Body of pancreas (tissue), 4 donors: Measurements from ENCODE around the gene PSMD9. TPM values are rescaled to one million over a fixed set of nuclear protein-coding genes. Genes with fewer than 3 reads are reported as not detected.

Experiments used
- ATAC-seq: fragments of 150-250 bp; one replicate; pipeline ENCODE4 v1.9.1; 2016
- DNase-seq, 4 donors: peaks; one replicate each; pipeline ENCODE4 v3.0.0-alpha.2; 2019
- H3K27ac ChIP-seq, 4 donors: fragments of 200-600 bp; sonication (generic); 1 replicate in 3 of 4; 2 replicates in 1 of 4; pipeline versions ENCODE4 v1.5.1 to v1.6.1; 2016 to 2019; ENCODE audit warnings: mild to moderate bottlenecking in 1 of 4, mixed read lengths in 1 of 4, moderate library complexity in 1 of 4
- H3K27me3 ChIP-seq, 2 donors: fragments of 200-600 bp; sonication (generic); one replicate each; pipeline ENCODE4 v1.6.0; 2016; ENCODE audit warnings: mild to moderate bottlenecking in 1 of 2
- H3K36me3 ChIP-seq, 2 donors: fragments of 200-600 bp; sonication (generic); replicated peaks in 1 of 2; 2 replicates each; pipeline ENCODE4 v1.5.1; 2016; ENCODE audit warnings: low read depth in 2 of 2; ENCODE audit not compliant: insufficient read depth in 1 of 2
- H3K4me1 ChIP-seq: fragments of 200-600 bp; sonication (generic); one replicate; pipeline ENCODE4 v1.6.0; 2016
- H3K4me3 ChIP-seq, 2 donors: fragments of 200-600 bp; sonication (generic); 1 replicate in 1 of 2; 2 replicates in 1 of 2; pipeline ENCODE4 v1.5.1; 2016 to 2019
- H3K9me3 ChIP-seq, 3 donors: fragments of 200-600 bp; sonication (generic); 1 replicate in 2 of 3; 2 replicates in 1 of 3; pipeline ENCODE4 v1.5.1; 2016
- CTCF ChIP-seq, 7 experiments: fragments of 450-650 bp in 4 of 7; fragments of 200-600 bp in 3 of 7; sonication (generic) in 3 of 7; IDR thresholded peaks; one replicate each; pipeline ENCODE4 v1.5.1; 2016 to 2019; ENCODE audit warnings: antibody characterized with exemption in 7 of 7
- POLR2A ChIP-seq, 3 donors: fragments of 450-650 bp; IDR thresholded peaks; one replicate each; pipeline ENCODE4 v1.6.1; 2016; ENCODE audit warnings: antibody characterized with exemption in 3 of 3, mild to moderate bottlenecking in 2 of 3
- WGBS, 2 donors: methylation state at CpG; one replicate each; pipeline ENCODE4 v1.1.5; 2017; 5-methylcytosine and 5-hydroxymethylcytosine counted together
- intact Hi-C: fragments of 100-400 bp; cut with DNase I; formaldehyde crosslinking; loops from one replicate; pipeline ENCODE4 v1.15.1; 2023
- total RNA-seq, 2 donors: library from RNA; depleted of rRNA; stranded (reverse); fragments of >200 nt; gene quantifications; one replicate each; pipeline ENCODE4 v1.1.0, GENCODE V29; 2016

The PSMD9 gene
- total RNA-seq, 2 donors from 2014 or later = 23.1 to 42.3 TPM

DNA sequence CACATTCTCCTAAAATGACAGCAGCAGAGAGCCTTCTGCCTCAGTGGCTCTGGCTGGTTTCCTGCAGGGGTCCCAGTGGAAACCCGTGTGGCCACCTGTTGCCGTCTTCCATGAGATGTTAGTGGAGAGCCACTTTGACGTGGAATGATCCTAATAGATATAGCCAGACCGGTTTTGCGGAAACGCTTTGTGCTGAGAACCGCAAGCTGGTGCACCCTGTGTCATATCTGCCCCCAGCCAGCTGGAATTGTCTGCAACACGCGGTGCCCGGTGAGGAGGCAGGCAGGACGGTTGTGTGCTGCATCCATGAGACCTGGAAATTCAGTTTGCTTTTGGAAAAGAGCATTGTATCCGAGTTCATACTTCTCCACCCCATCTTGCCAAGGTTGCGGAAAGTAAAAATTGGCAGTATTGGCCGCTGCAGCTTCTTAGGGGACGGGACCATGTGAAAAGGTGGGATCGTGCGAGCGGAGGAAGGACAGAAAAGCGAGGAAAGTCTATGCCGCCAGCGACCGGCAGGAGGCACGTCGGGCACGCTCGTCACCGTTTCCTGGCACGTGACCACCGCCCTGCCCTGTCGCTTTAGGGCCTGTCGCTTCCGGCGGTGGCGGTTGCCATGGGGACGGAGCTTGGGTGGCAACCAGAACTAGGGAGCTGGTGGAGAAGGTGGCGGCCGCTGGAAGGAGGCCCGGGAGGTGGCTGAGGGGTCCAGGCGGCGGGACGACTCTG is 29.5 kb downstream of the PSMD9 start, which contains the start of gene CFAP251:
TSS of gene CFAP251 (plus strand) at position 643 of the 729 bp plus-strand sequence. CDS start 2,714 bp downstream, outside the sequence.
- peaks cover 0 to 11% of the 10 kb centered on the region in 2 donors for H3K36me3 ChIP-seq
- peak; percentile 99 to 100 (median 100) for DNase-seq
- TF ChIP-seq POLR2A (IDR thresholded peaks at IDR 0.05) (peak in 2 of 3 donors; percentile 53 to 62), CTCF (IDR thresholded peaks at IDR 0.05) (peak; percentile 36 to 96 (median 92))
- intact Hi-C loops = no loop called here
- H3K27ac ChIP-seq = peak within 1 kb of the TSS; percentile 50 to 79 (median 66)
- no peaks in the 10 kb centered on the region for H3K9me3 ChIP-seq
- ATAC-seq = peak; percentile 99
- no peaks in the 10 kb centered on the region for H3K27me3 ChIP-seq
- peak within 1 kb of the TSS; percentile 1 to 37 for H3K4me3 ChIP-seq
- WGBS, 2 donors = 8 to 11% methylated on average over 30 to 41 of the region's 41 CpGs
- H3K4me1 ChIP-seq = peaks cover 11% of the 10 kb centered on the region

- intact Hi-C loops = no loop called here
- ATAC-seq (peak; percentile 25), DNase-seq (no peak)
- WGBS, 2 donors = 8% methylated on average over 20 of the region's 22 CpGs; no CpG with 5 or more reads in 1 of the 2 donors
- no peaks in the 10 kb centered on the region for H3K27me3 ChIP-seq
- H3K36me3 ChIP-seq = peaks cover 0 to 11% of the 10 kb centered on the region in 2 donors
- H3K9me3 ChIP-seq = no peaks in the 10 kb centered on the region
- peak overlapping the region in 3 of 4 donors; percentile 31 to 79 (median 78) for H3K27ac ChIP-seq
- peaks cover 14% of the 10 kb centered on the region for H3K4me1 ChIP-seq
- TF ChIP-seq POLR2A (IDR thresholded peaks at IDR 0.05) (no peak), CTCF (IDR thresholded peaks at IDR 0.05) (no peak)
- peak overlapping the region; percentile 1 to 37 for H3K4me3 ChIP-seq
These were observed 30.1 kb downstream of the PSMD9 start for GRCh38 chr12:121918679-121919038.

- Histone ChIP-seq H3K4me1 (peaks cover 15% of the 10 kb centered on the region), H3K36me3 (peaks cover 0 to 2% of the 10 kb centered on the region in 2 donors), H3K27me3 (no peaks in the 10 kb centered on the region), H3K27ac (no peak overlapping the region), H3K4me3 (no peak overlapping the region), H3K9me3 (no peaks in the 10 kb centered on the region)
- WGBS, 2 donors = 70 to 80% methylated on average over 2 of the region's 2 CpGs
- intact Hi-C loops = loop anchor here (10.0 kb wide), 1 partner anchor 274 kb away; no protein-coding TSS in a partner anchor
- DNase-seq (no peak), ATAC-seq (no peak)
- TF ChIP-seq POLR2A (IDR thresholded peaks at IDR 0.05) = no peak
- TF ChIP-seq CTCF (IDR thresholded peaks at IDR 0.05) = no peak
These were observed 32.5 kb downstream of the PSMD9 start for GRCh38 chr12:121921066-121921465.

DNA sequence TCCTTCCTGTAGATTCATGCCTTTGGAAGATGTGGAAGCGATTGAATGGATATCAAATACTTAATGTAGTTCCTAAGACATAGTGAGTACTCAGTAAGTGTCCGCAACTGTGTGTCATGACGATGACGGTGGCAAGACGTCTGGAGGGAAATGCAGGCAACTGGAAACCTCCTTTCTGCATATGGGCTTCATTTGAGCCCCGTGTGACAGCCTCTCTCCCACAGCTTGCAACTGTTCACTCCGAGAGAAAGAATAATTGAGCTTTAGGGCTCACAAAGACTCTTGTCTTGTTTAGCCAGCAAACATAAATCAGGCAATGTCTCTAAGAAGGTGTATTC is 36.7 kb downstream of the PSMD9 start:
- DNase-seq = no peak
- Histone ChIP-seq H3K4me1 (peaks cover 3% of the 10 kb centered on the region), H3K36me3 (no peaks in the 10 kb centered on the region), H3K4me3 (no peak overlapping the region), H3K27me3 (no peaks in the 10 kb centered on the region), H3K27ac (peak overlapping the region in 3 of 4 donors; percentile 36 to 58 (median 57)), H3K9me3 (no peaks in the 10 kb centered on the region)
- TF ChIP-seq CTCF (IDR thresholded peaks at IDR 0.05) (no peak), POLR2A (IDR thresholded peaks at IDR 0.05) (no peak)
- WGBS, 2 donors = 55 to 67% methylated on average over 7 of the region's 7 CpGs
- intact Hi-C loops = loop anchor here (10.0 kb wide), 1 partner anchor 269 kb away; no protein-coding TSS in a partner anchor
- ATAC-seq = no peak
